Pulmonary artery endothelial cell (primary cell): ENCODE measurements around the gene FGF9. TPM values are rescaled to one million over a fixed set of nuclear protein-coding genes. Genes with fewer than 3 reads are reported as not detected.

ENCODE experiments used
- DNase-seq: peaks from one replicate; pipeline ENCODE4 v3.0.0-alpha.2; 2011; ENCODE audit warnings: low read depth, low spot score
- total RNA-seq: library from RNA; depleted of rRNA; stranded (reverse); fragments of >200 nt; gene quantifications from 2 replicates; pipeline ENCODE4 v1.2.3, GENCODE V29; 2014

Gene FGF9
- total RNA-seq = not detected in 2 replicates

DNA sequence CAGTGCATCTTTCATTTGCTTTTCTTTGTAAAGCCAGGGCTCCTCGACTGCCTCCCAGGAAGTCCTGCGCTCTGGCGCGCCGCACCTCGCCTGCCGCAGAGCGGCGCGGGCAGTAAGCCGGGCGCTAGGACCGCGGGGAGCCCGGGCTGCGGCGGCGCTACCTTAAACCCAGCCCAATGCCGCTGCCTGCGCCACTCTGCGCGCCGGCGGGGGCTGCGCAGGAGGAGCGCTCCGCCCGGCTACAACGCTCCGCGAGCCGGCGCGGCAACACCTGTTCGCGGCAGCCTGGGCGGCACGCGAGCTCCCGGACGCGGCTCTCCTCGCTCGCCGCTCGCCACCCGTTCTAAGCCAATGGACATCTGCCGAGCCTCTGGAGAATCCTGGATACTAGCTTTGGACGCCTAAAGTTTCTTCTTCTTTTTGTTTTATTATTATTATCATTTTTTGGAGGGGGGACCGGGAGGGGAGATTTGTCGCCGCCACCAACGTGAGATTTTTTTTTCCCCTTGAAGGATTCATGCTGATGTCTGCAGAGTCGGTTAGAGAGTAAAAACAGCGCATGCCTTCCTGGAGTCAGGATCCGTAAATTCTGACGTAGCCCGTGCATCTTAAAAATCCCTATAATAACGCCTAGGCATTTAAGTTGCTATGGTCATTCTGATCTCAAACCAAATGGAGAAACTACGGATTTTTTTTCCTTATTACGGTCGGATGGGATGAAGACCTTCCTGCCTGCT lies at the start of gene FGF9:
TSS of gene FGF9 (plus strand) at position 191 of the 737 bp plus-strand sequence. CDS start 840 bp downstream, outside the sequence.
- no peak for DNase-seq

DNA sequence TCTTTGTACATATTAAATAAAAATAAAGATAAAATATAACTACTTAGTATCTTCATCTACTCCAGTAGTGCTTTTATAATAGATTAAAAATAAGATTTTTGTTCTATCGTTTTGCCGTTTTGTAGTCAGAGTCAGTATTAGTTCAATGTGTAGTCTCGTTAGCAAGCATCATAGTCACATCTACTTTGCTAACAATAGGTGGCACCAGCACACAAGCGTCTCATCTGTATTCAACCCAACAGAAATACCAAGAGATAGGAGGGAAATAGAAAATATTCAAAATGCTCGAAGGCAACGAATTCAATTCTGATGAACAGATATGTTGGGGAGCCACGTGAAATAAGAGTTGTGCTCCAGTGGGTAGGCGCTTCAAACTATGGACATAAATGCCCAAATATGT lies 45.5 kb upstream of the FGF9 start:
- DNase-seq = no peak

DNA sequence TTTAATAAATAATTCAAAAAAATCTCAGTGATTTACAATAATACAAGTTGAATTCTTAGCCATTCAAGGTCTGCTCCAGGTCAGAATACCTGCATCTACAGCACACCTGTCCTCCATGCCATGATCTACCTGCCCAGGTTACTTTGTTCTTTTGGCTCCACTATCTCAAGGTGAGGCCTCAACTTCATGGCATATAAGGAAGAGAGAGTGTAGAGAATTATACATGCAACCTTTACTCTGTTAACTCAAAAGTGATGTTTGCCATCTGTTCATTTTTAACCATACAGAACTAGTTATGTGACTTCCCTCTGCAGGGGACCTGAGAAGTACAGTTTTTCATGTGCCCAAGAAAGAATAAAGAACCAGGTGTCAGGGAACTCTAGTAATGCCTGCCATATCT lies 38.7 kb upstream of the FGF9 start:
- DNase-seq = no peak

DNA sequence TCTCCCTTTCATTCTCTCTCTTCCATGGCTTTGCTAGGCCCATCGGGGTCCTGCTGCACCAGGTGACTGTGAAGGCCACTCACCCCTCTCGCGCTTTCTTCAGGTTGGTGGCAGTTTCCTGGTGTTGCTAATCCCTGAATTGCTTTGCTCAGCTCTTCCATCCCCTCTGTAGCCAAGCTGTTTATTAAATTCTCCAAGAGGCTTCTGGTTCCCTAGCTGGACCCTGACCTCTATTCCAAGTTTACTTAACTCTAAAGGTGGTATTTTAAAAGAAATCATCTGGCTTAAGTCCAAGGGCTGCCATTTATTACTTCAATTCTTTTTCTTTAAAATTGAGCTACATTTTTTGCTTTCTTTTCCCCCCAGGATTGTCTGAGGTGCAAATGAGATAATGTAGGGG lies 34.2 kb upstream of the FGF9 start:
- no peak for DNase-seq

DNA sequence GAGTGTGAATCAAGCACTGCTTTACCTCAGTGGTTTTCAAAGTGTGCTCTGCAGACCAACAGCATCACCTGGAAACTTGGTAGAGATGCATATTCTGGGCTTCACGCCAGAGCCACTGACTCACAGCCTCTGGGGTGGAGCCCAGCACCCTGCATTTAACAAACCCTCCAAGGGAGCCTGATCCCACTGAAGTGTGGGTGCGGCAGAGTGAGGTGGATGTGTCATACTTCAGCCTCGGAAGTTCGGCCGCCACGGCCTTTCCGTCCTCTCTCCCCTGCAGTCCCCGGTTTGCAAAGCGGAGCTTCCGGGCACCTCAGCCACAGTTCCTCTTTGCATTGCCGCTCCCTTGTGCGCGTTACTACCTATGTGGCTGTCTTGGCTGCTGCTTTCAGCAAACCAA lies 33.6 kb upstream of the FGF9 start:
- DNase-seq = no peak

DNA sequence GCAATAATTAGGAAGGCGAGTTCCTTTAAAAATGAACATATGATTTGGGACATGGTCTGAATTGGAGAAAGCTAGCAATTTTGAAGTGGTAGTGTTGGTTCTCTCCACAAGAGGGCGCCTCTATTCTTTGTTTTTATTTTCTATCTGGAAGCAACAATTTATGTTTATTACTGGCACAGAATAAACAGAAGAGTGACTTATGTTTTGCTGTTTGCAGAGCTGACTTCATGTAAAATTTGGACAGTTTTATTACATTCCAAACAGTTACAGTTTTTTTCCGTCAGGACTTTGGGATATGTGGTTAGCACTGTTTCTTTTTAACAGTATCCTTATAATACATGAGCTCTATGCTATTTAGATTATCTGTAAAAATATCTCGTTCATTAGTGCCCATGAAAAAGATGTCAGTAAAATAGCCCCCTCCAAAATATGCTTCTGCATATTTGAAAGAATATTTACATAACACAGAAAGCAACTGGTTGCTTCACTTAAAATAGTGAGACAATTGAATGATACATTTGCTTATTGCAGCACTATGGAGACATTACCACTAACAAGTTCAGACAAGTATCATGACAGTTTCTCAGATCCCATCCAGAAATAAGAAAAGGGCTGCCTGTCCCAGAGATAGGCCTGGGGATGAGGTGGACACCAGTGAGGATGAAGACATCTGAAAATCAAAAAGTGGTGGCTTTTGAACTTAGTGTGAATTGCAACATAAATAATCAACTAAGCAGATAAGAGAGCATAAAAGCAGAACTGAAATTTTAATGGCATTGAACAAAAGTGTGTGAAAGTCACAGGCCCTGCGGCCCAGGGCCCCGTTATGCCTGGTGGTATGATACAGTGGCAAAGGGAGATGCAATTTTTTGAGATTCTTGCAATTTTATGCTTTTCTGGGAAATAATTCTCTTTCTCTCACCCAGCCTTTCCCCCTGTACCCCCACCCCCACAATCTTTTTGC lies 32.3 kb upstream of the FGF9 start:
- DNase-seq = no peak

DNA sequence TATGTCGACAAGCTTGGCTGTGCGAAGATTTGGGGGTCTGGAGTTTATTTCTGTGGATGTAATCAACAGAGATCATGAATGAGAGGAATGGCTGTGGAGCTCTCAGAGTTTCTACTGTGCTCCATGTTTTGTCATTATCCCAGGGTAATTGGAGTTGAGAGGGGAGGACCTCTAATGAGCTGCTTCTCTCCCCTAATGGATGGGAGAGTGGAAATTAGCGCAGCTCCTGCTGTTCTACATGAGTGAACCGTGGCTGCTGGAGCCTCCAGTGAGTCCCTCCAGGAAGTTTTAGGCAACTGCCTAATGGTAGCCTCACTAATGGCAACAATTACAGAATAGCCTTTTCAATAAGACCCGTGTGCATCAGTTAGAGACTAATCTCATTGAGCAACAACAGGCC lies 31.3 kb upstream of the FGF9 start:
- no peak for DNase-seq

DNA sequence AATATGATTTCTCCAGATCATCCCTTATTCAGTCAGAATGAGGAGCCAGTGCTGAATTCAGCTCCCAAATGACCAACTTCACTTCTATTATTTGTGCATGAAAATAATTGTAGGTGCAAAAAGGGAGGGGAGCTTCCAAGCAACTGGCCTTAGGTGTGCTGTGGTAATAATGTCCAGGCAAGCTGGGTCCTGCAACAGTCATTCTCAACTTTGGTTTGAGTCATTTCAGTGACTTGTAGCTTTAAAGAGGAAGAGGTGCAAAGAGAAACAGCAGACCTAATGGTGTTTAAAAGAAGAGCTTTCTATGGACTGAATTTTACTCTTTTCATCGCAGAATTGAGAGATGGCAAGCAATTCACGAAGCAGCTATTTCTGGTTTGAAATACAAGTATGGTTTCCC lies 29.2 kb upstream of the FGF9 start:
- no peak for DNase-seq

DNA sequence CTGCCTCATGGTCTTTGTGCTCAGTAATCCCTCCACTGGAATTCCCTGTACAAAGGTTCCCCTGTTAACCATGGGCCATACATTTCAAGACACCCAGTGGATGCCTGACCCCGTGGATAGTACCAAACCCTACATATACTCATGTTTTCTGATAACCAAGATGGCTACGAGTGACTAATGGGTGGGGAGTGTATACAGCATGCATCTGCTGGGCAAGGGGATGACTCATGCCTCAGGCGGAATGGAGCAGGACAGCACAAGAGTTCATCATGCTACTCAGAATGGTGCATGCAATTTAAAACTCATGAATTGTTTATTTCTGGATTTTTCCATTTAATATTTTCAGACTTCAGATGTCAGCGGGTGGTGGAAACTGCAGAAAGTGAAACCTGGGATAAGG lies 13.3 kb upstream of the FGF9 start:
- no peak for DNase-seq

DNA sequence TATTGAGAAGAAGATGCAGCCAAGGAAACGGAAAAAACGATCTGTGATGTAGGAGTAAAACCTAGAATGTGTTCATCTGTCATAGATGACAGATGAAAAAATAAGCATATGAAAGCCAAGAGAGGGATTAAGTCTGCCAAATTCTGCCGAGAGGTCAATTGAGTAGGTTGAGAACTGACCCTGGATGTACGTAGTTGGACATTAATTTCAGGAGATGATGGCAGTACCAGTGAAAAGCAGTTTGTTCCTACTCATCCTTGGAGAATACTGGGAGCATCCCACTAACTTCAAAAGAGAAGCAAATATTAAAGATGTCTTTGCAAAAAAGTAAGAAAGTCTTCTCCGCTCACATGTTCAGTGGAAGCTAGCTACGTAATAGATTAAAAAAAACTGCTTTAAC lies 11.8 kb upstream of the FGF9 start:
- no peak for DNase-seq

DNA sequence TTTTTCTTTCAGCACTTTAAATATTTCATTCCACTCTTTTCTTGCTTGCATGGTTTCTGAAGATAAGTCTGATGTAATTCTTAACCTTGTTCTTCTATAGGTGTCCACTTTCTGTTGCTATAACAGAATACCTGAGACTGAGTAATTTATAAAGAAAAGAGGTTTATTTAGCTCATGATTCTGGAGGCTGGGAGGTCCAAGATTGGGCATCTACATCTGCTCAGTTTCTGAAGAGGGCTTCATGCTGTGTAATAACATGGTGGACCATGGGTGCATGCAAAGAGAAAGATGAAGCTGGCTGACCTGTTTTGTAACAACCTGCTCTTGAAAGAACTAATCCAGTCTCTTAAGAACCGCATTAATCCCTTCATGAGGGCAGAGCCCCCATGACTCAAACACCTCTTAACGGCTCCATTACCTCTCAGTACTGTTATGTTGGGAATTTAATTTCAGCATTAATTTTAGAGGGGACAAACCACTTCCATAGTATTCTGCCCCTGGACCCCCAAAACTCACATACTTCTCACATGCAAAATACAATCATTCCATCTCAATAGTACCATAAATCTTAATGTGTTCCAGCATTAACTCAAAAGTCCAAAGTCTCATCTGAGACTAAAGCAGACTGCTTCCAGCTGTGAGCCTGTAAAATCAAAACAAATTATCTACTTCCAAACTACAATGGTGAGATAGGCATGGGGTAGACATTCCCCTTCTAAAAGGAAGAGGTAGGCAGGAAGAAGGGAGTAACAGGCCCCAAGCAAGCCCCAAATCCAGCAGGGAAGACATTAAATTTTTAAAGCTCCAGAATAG lies 9.6 kb upstream of the FGF9 start:
- DNase-seq = no peak

DNA sequence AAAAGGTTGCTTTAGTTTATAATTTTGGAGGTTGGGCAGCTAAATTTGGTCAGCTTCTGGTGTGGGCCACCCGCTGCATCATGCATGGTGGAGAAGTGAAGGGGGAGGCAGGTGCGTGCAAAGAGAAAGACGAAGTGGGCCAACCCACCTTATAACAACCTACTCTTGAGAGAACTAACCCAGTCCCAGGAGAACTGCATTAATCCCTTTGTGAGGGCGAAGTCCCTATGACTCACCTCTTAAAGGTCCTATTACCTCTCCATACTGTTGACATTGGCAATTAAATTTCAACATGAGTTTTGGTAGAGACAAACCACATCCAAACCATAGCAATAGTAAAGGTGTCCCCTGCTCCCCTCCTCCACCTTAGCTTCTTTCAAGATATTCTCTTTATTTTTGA lies 7.7 kb upstream of the FGF9 start:
- no peak for DNase-seq

DNA sequence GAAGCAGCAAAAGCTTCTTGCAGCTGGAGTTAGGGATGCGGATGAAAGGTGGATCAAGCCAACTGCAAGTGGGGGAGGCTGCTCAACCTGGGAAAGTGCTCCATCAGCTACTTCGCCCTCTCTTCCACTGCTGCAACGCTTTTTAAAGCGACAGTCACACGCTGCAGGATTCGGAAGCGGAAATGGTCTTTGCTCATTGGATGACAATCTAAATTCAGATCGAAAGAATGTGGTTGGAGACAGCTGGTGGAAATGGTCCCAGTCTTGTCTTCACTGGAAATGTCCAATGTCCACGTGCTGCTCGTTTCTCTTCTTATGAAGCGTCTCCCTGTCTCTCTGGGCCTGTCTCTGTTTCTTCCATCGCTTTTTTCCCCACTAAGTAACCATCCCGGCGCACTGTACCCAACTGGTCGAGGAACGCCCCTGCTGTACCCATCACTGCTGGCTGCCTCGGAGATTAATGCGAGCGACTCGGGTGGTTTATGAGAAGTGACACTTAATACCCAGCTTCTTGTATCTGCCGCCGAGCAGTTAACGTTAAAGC lies 2.1 kb upstream of the FGF9 start:
- no peak for DNase-seq

DNA sequence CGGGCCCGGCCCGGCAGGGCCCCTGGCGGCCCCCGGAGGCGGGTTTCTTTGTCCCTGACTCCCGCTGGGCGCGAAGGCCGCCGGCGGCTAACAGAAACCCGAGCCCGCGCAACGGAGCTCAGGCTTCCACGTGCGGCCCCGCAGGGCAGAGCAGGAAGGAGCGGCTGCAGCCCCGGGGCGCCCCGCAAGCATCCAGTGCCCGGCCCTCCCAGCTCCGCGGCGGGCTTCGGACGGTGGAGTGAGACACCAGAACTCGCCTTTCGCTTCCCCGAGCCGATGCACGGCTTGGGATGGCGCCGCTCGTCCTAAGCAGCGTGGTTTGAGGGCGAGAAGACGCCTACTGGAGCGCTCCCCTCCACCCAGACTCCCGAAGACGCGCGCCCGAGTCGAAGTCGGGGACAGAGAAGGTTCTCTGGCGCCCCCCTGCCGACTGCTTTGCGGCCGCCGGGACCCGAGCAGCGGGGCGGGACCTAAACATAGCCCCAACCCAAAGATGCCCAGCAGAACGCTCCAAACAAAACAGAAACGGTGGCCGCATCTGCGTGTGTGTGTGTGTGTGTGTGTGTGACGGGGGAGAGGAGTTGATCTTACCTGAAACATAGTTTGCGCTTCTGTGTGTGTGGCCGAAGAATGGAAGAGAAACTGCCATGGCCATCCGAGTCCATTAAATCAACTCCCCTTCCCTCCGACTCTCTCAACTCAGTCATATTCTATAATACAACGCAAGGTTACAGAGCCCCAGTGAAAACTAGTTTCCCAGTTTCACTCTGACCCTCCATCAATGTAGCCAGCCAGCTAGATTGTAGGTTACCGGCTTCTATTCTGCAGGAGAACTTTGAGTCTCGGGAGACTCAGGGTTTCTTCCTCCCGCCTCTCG lies 629 bp upstream of the FGF9 start:
- no peak for DNase-seq

DNA sequence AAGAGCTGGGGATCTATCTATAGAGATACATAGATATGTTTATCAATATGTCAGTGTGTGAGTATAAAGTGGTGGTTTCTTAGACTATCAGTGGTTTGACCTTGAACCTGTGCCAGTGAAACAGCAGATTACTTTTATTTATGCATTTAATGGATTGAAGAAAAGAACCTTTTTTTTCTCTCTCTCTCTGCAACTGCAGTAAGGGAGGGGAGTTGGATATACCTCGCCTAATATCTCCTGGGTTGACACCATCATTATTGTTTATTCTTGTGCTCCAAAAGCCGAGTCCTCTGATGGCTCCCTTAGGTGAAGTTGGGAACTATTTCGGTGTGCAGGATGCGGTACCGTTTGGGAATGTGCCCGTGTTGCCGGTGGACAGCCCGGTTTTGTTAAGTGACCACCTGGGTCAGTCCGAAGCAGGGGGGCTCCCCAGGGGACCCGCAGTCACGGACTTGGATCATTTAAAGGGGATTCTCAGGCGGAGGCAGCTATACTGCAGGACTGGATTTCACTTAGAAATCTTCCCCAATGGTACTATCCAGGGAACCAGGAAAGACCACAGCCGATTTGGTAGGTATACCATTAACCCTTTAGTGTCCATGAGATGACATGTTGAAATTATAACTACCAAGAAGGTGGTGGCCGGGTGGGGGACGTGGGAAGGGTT lies 880 bp downstream of the FGF9 start:
- no peak for DNase-seq

DNA sequence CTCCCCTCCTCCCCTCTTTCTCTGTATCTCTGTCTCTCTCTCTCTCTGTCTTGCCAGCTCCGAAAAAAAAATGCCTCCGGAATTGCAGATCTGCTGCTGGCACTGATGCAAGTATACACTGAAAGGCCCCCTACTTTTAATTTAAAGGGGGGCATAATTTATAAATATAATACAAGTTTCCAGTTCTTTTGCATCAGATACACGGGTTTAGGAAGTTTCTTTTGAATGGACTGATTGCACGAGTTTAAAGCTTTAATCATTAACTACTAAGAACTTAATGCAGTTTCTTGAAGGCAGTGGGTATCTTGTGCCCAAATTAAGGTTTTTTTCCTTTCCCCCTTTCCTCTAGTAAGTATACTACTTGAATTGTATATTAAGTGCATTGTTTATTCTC lies 1.4 kb downstream of the FGF9 start:
- DNase-seq = no peak

DNA sequence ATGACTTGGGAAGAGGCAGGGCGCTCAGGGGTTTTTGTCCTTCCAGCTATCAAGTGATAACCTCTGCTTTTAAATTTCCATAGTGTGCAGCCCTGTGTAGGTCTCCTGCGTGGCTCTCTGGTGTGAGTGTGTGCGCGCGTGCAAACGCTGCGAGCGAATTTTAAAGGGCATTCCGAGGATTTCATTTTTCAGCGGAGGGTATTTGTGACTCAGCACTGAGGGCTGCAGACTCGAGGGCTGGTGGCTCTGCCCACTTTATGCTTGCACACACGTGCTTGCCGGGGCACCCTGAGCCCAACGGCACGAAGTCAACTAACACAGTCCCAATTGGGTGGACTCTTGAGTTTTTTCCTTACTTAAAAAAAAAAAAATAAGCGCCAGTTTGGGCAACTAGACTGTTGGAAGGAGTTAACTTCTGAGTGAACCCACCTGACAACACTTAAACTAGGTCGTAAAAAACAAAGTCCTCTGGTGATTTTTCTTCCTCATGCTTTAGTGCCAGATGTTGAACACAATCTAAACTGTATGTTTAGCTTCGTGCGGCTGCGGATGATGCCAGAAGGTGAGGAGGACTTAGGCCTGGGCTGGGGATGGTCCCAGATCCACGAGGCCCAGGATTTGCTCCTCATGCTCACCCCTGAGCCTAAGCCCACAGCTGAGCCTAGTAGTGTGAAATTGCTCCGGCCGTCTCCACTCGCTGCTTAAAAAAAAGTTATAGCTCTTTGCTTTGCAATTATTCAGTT lies 2.1 kb downstream of the FGF9 start:
- no peak for DNase-seq

DNA sequence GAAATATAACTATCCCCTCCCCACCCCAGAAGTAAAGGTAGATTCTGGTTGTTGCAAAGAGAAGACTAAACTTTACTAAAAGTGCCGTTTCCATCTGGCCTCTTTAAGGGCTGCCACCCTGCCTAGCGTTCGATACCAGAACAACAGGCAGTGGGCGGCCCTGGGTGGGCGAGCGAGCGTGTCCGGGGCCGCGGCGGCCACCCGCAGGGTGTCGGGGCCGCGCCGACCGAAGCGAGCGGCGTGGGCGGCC lies 2.6 kb downstream of the FGF9 start:
- no peak for DNase-seq

DNA sequence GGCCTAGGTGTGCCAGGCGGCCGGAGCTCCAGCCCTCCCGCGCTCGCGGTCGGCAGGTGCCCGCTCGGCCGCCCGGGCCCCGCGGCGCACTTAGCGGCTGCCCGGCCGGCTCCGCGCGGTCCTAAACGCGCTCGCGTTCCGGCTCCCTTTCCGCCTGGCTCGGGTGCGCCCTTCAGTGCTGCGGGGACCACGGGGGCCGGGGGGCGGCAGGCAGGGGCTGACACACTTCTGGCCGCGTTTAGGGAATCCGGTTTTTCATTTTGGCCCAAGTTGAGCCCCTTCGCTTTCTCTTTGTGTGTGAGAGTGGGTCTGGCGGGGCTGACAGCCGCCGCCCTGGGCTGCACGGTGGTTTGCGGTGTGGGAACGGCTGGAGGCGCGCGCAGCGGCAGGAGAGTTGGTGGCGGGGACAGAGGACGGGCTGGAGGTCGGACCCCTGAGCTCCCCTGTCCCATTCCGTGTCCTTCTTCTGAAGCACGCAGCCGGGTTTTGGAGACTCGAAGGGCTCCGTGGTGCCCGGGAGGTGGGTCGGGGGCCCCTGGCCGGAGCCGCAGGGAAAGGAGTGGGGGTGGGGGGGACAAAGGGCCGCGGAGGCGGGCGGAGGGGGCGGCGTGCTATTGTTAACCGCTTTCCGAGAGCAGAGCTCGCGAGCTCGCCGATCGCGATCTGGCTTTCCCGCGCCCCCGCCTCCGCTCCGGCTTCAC lies 3.1 kb downstream of the FGF9 start:
- no peak for DNase-seq
